ENCODE results near the gene POGLUT3. TPM values are rescaled to one million over a fixed set of nuclear protein-coding genes. Genes with fewer than 3 reads are reported as not detected.

Gene POGLUT3
- total and polyA plus RNA-seq, 2 of the 4 experiments (the other 2 are of a cell fraction), result 31.7 to 34.8 TPM

- POLR2A ChIA-PET (ENCODE audit: unreplicated experiment), result no interaction called here
- CTCF ChIA-PET, result no interaction called here
- WGBS, 2 experiments (ENCODE audit: extremely low coverage in 2 of 2, insufficient read length in 1 of 2), result no CpG with 5 or more reads among the region's 1 CpG
Measured at GRCh38 chr11:108468478-108468864, 29.7 kb downstream of the POGLUT3 start.

More at GRCh38 chr11:108468478-108468864, 29.7 kb downstream of the POGLUT3 start:
- in situ Hi-C loops (cut with MboI; ENCODE audit: low sequenced_read_pairs) (no loop called here), dilution Hi-C loops (cut with HindIII; ENCODE audit: low sequenced_read_pairs, unreplicated experiment) (no loop called here), intact Hi-C loops (cut with micrococcal nuclease) (loop anchor here (5.0 to 10.0 kb wide), 3 partner anchors 101 to 244 kb away; partner anchors contain the start of genes ATM and NPAT)
- Histone ChIP-seq H2BK5ac (ENCODE audit: low read depth, low read length, poor library complexity, severe bottlenecking) (no peak overlapping the region), H3K27me3 (ENCODE audit: control insufficient read depth, insufficient read depth, low read length) (no peaks in the 10 kb centered on the region), H2AK5ac (ENCODE audit: low read depth, low read length) (no peak overlapping the region), H3K4me2 (ENCODE audit: low read depth, low read length) (no peak overlapping the region), H3K9ac (ENCODE audit: low read depth, low read length) (no peak overlapping the region), H2BK120ac (ENCODE audit: low read depth, low read length) (no peak overlapping the region), H3K56ac (ENCODE audit: extremely low read depth, insufficient read depth, low read length) (no peak overlapping the region), H4K5ac (ENCODE audit: low read depth, low read length) (no peak overlapping the region), H3K27ac (ENCODE audit: insufficient read depth, low read length) (no peak overlapping the region), H4K91ac (ENCODE audit: insufficient read depth, low read depth, low read length) (no peak overlapping the region), H3K4ac (ENCODE audit: low read depth, low read length) (no peak overlapping the region), H4K8ac (ENCODE audit: low read depth in 2 of 2, low read length in 2 of 2) (peak overlapping the region; percentile 90 to 91; a peak in 1 of 4 replicates), H2BK15ac (ENCODE audit: low read depth, low read length) (no peak overlapping the region), H3K9me3 (ENCODE audit: control insufficient read depth, insufficient read depth, low read length) (no peaks in the 10 kb centered on the region), H2AK9ac (replicated peaks; ENCODE audit: low read depth, low read length, poor library complexity) (no peak overlapping the region), H3K18ac (ENCODE audit: low read depth, low read length) (no peak overlapping the region), H2AFZ (replicated peaks; ENCODE audit: low read length, poor library complexity) (no peak overlapping the region), H3K23ac (ENCODE audit: low read depth, low read length) (no peak overlapping the region), H3K79me1 (ENCODE audit: low read depth in 1 of 2, low read length in 2 of 2) (no peaks in the 10 kb centered on the region), H3K36me3 (ENCODE audit: control insufficient read depth, insufficient read depth, low read length) (no peaks in the 10 kb centered on the region), H4K20me1 (ENCODE audit: insufficient read depth, low read length) (no peaks in the 10 kb centered on the region), H3K4me1 (ENCODE audit: control insufficient read depth, insufficient read depth, low read length) (peaks cover 2% of the 10 kb centered on the region; the same call in 1 of the 2 replicates), H3K9me1 (ENCODE audit: insufficient read depth, low read length) (no peaks in the 10 kb centered on the region), H3K14ac (replicated peaks; ENCODE audit: low read depth, low read length) (no peak overlapping the region), H2BK20ac (ENCODE audit: low read depth, low read length) (no peak overlapping the region), H3K4me3 (ENCODE audit: insufficient read depth, low read depth, low read length) (no peak overlapping the region)
- no peak for ATAC-seq (ENCODE audit: low read depth)
- no TSS peak for BruUV-seq (replicated peaks)
- TF ChIP-seq MAFK (IDR thresholded peaks at IDR 0.05; ENCODE audit: low read depth, low read length) (no peak), CTCF (conservative IDR thresholded peaks at IDR 0.05; ENCODE audit: low read depth, low read length) (no peak), RCOR1 (IDR thresholded peaks at IDR 0.05; ENCODE audit: insufficient replicate concordance, low read length) (no peak), ELK1 (IDR thresholded peaks at IDR 0.05; ENCODE audit: borderline replicate concordance, low read depth, low read length) (no peak), BHLHE40 (IDR thresholded peaks at IDR 0.05; ENCODE audit: low read depth, low read length) (no peak), MAZ (IDR thresholded peaks at IDR 0.05; ENCODE audit: borderline replicate concordance, low read depth, low read length) (no peak), SMC3 (IDR thresholded peaks at IDR 0.05; ENCODE audit: low read depth, low read length) (no peak), CEBPB (IDR thresholded peaks at IDR 0.05; ENCODE audit: low read depth, low read length) (no peak), NFE2L2 (IDR thresholded peaks at IDR 0.05; ENCODE audit: low read depth, low read length) (no peak), CHD1 (IDR thresholded peaks at IDR 0.05; ENCODE audit: low read depth, low read length) (no peak), RFX5 (IDR thresholded peaks at IDR 0.05; ENCODE audit: low read depth, low read length) (no peak), MXI1 (IDR thresholded peaks at IDR 0.05; ENCODE audit: borderline replicate concordance, low read depth, low read length) (no peak), USF2 (IDR thresholded peaks at IDR 0.05; ENCODE audit: low read depth, low read length) (no peak), FOS (IDR thresholded peaks at IDR 0.05; ENCODE audit: low read depth, low read length) (no peak), POLR2A (IDR thresholded peaks at IDR 0.05; ENCODE audit: low read depth, low read length) (no peak), RAD21 (IDR thresholded peaks at IDR 0.05; ENCODE audit: low read length) (no peak)
- DNase-seq, result no peak

All from IMR-90 (cell line).